Omental fat pad (tissue), 4 donors: Measurements from ENCODE around the gene PSME3. TPM values are rescaled to one million over a fixed set of nuclear protein-coding genes. Genes with fewer than 3 reads are reported as not detected.

Experiments used
- ATAC-seq: fragments of 150-250 bp; one replicate; pipeline ENCODE4 v1.9.1; 2016; ENCODE audit warnings: mild to moderate bottlenecking, moderate library complexity; ENCODE audit not compliant: low FRiP score
- DNase-seq: peaks from one replicate; pipeline ENCODE4 v3.0.0-alpha.2; 2019; ENCODE audit warnings: low spot score
- CTCF ChIP-seq, 3 donors: fragments of 450-650 bp; IDR thresholded peaks; one replicate each; pipeline ENCODE4 v1.5.1; 2016 to 2017; ENCODE audit warnings: antibody characterized with exemption in 3 of 3, mild to moderate bottlenecking in 3 of 3, moderate library complexity in 2 of 3
- total RNA-seq, 4 donors: library from RNA; depleted of rRNA; stranded (reverse); fragments of >200 nt; gene quantifications; one replicate each; pipeline ENCODE4 v1.1.0, GENCODE V29; 2016

The PSME3 gene
- total RNA-seq, 4 donors from 2014 or later = 72.1 to 122 (median 77.8) TPM

- ATAC-seq (no peak), DNase-seq (no peak)
- TF ChIP-seq CTCF (IDR thresholded peaks at IDR 0.05) = no peak
These were observed 40.7 kb upstream of the PSME3 start for GRCh38 chr17:42792545-42792944.

GRCh38 chr17:42795061-42795460, 38.1 kb upstream of the PSME3 start:
- TF ChIP-seq CTCF (IDR thresholded peaks at IDR 0.05) = no peak
- ATAC-seq (no peak), DNase-seq (no peak)

GRCh38 chr17:42795465-42795864, 37.7 kb upstream of the PSME3 start:
- ATAC-seq (no peak), DNase-seq (no peak)
- no peak for TF ChIP-seq CTCF (IDR thresholded peaks at IDR 0.05)

DNA sequence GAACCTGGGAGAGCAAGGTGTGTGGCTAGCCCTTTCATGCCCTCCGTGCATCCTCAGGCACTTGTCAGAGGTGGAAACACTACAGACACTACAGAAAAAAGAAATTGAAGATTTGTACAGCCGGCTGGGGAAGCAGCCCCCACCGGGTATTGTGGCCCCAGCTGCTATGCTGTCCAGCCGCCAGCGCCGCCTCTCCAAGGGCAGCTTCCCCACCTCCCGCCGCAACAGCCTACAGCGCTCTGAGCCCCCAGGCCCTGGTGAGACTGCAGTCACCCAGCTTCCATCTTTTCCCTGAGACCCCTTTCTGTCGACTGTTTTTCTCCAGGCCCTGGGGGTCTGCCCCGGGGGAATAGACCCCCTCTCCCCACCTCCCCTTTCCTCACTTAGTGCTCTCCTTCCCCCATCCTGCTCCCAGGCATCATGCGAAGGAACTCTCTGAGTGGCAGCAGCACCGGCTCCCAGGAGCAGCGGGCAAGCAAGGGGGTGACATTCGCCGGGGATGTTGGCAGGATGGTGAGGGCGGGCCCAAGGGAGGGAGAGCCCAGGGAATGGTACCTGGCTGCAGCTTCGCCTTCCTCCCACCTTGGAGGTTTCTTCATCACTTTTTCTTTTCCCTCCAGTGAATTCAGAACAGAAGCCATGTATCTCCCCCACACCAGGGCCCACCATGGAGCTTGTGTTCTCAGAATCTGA, 37.0 kb upstream of the PSME3 start:
- DNase-seq = no peak
- TF ChIP-seq CTCF (IDR thresholded peaks at IDR 0.05) = no peak
- no peak for ATAC-seq

- ATAC-seq (no peak), DNase-seq (no peak)
- no peak for TF ChIP-seq CTCF (IDR thresholded peaks at IDR 0.05)
These were observed 35.9 kb upstream of the PSME3 start for GRCh38 chr17:42797067-42798007.

DNA sequence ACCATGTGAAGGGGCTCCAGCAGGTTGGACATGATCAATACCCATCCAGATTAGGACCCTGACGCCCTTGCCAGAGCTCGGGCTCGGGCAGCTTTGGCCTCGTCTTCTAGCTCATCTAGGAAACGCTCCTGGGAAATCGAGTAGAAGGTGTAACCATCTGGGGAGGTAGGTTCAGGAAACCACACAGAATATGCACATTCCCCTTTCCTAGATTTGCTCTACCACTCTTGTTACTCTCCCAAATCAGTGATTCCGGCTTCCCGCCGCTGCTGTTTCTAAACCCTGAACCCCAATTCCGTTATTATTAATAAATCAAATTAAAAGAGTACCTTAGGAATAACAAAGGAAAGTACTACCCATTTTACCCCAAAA, 35.2 kb upstream of the PSME3 start:
- ATAC-seq = no peak
- TF ChIP-seq CTCF (IDR thresholded peaks at IDR 0.05) = no peak
- DNase-seq = no peak
